NCI-H1092 treated with DMSO at 0.1 percent for 48 hours (cell line): ENCODE data around the gene LRRC52.

Source experiments
- DNase-seq: peaks from one replicate; lab custom pipeline; 2025; lab: John Stamatoyannopoulos, UW

Gene LRRC52

GRCh38 chr1:165537356-165538109 lies 6.3 kb upstream of the LRRC52 start:
- no peak for DNase-seq

GRCh38 chr1:165539306-165539705 lies 4.5 kb upstream of the LRRC52 start:
- DNase-seq, result no peak

GRCh38 chr1:165539908-165540307 lies 3.9 kb upstream of the LRRC52 start:
- no peak for DNase-seq

DNA sequence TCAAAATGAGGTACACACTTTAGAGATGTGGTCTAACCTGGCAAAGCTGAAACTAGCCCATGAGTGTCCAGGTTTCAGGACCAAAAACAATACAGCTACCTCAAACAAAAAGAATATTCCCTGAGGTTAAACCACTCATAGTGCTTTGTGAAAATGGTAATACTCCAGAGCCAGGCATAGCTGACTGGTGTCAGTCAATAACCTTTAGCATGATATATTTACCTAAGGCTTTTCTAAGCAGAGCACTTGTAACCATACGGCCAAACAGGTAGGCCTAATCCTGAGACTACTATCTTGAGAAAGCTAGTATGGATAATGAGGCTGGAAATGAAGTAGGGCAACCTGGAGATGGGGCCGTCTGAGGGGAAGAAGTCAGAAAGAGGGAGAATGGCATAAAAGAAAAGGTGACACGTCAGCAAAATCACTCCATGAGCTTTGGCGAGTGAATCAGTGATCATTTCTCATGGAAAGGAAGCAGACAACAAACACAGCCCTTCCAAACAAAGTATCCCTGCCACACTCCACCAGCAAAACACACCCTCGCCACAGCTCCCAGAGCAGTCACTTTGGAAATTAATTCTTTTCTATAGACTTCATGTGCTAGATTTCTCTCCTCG lies 1.7 kb upstream of the LRRC52 start:
- no peak for DNase-seq

GRCh38 chr1:165542647-165543046 lies 1.2 kb upstream of the LRRC52 start:
- DNase-seq, result no peak

GRCh38 chr1:165544996-165545395 lies 1.2 kb downstream of the LRRC52 start:
- no peak for DNase-seq

DNA sequence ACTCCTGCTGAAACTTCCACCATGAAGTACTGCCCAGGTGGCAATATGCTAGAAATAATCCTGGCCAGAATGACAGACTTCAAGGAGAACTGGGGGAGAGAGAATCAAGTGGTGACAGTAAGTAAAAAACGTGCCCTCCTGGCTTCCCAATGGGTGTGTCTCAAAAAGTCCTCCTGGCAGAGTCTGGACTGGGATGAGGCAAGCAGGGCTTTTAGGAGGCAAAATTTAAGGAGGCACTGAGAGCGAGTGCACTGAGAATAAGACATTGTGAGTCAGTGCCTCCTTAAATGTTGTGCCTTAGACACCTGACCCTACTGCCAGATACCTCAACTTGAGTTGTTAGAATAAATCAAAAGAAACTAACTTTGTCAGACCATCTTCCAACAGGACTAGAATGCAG lies 2.2 kb downstream of the LRRC52 start:
- DNase-seq, result no peak

DNA sequence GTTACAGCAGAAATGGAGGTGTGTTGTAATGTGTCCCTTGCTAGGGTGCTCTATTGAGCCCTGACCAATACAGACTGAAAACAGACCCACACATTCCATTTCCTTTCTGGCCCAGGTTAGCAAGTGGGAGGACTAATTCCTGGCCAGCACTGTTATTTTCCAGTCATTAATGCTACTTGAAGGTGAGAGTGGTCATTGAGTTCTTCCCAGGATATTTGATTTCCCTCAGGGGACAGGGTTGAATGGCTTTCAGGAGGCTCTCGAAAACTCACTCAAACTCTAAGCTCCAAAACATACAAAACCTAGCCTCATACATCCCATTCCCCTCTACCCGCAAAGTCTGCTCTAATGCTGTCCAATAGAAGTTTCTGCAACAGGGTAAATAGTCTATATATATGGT lies 6.2 kb downstream of the LRRC52 start:
- DNase-seq, result peak; percentile 76

DNA sequence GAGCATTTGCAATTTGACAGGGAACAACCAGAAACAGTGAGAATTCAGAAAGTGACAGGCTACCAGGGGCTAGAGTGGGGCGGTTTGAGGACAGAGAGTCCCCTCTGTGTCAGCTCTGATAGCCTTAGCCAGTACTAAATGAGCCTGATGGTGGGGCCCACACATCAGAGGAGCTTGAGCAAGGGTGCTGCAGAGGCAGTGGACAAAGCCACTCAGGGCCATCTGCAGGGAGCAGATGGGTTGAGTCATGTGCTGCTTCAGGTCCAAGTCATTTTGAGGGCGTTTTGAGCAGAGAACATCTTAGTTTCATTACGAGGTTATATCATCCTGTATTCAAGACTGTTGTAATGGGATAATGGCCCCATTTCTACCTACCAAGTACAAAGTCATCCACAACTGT lies 7.7 kb downstream of the LRRC52 start:
- no peak for DNase-seq

DNA sequence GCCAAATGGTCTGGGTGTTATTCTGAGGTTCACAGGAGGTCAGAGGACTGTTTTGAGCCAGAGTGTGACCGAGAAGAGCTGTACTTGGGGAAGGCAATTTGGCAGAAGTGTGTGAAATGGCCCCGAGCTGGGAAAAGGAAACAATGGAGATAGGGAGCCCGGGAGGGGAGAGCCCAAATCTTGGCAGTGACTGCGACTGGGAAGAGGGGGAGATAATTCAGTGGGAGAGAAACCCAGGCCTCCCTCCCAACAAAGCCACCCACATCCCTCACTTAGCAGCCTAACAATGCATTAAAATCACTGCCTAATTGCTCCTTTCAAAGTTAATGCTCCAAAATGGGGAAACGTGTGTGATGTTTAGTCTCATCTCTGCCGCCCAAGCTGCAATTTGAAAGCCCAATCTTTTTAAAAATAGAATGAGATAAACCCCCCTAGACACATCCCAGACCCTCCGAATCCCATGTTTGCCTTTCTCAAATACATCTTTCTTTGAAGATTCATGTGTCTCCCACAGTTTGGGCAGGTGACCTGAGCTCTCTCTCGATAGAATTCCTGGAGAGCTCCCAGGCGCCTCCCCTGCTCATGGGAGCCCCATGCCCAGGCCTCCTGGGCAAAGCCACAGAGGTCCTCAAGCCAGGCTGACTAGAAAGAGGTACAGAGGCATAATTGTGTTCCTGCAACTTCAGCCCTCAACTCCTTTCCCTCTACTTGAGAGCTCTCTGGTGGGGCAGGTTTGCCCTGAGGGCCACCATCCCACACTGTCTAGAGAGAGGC lies 17.3 kb downstream of the LRRC52 start:
- peak; percentile 7 for DNase-seq

DNA sequence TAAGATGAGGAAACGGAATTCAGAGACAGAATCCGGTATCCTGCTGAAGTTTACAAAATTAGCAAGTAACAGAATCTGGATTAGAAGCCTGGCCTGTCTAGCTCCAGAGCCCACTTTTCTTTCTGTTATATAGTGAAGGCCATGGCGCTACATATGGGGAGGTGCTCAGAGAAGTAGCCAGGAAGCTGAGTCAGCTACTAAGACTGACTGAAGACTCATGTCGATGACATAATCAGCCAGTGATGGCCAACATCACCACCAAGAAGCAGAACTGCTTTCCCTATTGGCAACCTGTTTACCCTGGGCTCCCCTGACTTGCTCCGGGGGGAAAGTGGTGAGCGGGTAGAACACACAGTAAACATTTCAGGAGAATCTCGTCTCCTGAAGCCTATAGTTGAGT lies 18.8 kb downstream of the LRRC52 start:
- DNase-seq, result no peak

GRCh38 chr1:165563551-165563950 lies 19.8 kb downstream of the LRRC52 start:
- no peak for DNase-seq

DNA sequence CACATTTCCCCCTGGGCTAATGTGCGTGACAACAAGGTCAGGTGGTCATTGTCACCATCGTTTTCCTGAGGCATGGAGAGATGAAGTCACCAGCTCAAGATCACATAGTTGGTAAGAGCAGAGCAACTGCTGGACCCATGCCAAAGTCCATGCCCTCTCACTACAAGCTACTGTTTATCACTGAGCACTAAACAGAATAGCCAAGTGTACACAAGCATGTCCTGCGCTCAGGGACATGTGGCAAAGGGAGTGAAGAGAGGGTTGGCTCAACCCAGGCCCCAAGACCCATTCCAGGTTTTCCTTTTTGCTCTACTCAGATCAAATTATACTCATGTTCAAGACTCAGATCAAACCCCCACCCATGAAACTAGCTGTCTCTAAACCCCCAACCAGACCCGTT lies 20.8 kb downstream of the LRRC52 start:
- DNase-seq, result no peak

- no peak for DNase-seq
These were observed 22.1 kb downstream of the LRRC52 start for GRCh38 chr1:165565751-165566490.

DNA sequence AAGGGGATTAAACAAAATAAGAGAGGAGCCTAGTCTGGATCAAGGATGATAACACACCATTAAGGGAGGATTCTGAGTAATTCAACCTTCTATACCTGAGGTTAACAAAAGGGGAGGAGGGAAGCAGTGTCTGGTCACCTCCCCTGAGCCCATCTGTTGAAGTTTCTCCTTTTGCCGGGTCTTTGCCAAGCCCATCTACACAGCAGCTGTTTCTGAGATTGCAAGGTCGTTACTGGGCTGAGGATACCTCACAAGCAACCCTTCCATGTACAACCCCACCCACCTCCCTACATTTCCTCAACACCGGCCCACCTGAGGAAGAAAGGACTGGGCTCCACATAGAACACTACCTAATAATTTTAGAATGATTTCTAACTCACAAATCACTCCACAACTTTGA lies 26.3 kb downstream of the LRRC52 start:
- DNase-seq, result no peak

DNA sequence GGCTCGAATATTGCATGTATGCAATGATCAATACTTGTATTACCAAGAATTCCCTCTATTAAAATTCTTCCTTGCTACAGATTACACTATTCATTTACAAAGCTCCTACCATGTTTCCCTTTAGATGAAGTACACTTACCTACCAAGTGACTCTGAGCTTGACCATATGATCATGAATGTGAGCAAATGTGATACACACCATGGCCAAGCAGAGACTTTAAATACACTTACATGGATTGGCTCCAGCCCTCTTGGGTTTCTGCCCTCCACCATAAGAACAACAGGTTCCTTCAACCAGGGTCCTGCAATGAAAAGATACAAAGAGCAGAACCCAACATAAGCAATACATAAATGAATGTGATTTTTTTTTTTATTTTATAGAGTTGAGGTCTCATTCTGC lies 30.0 kb downstream of the LRRC52 start:
- DNase-seq, result no peak

DNA sequence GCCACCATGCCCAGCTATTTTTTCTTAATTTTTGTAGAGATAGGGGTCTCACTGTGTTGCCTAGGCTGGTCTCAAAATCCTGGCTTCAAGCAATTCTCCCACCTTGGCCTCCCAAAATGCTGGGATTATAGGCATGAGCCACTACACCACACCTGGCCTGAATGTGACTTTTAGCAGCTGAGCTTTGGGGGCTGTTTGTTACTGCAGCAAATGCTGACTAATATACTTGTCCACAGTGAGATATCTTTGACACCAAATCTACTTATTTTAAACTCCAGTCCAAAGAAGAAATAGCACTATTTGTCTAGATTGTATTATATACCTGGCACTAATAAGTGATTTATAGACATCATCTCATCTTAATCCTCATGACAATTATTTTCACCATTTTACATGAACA lies 30.5 kb downstream of the LRRC52 start:
- no peak for DNase-seq

GRCh38 chr1:165575468-165576099 lies 31.8 kb downstream of the LRRC52 start:
- DNase-seq, result no peak

- DNase-seq, result no peak
These were observed 32.7 kb downstream of the LRRC52 start for GRCh38 chr1:165576536-165576935.

DNA sequence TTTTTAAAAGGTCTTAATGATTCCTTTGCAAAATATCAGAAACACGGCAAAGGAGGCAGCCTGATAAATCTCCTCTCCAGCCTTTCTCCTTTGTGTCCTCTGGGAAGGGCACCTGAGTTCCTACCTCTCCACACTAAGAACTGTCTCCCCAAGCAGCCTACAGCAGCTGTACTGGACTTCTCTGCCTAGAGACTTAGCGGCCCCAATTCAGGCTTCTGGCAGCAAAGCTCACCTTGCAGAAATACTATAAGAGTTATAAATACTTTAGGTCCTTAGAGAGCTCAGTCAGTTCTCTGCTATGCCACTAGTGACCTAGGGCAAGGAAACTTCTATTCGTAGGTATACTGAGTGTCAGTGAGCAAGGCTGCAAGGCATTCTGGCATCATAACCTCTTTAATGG lies 33.9 kb downstream of the LRRC52 start:
- DNase-seq, result no peak

- DNase-seq, result no peak
These were observed 37.4 kb downstream of the LRRC52 start for GRCh38 chr1:165580931-165581871.
